Natural killer cell treated with Interleukin-12 subunit alpha and Interleukin-12 subunit beta and Interleukin-15 and Interleukin-18, amount 100 ng/mL, for 72 hours (primary cell): ENCODE results near the gene COA8. TPM values are rescaled to one million over a fixed set of nuclear protein-coding genes. Genes with fewer than 3 reads are reported as not detected.

Experiments
- ATAC-seq, 2 donors: fragments of 150-1000 bp; cut with Tn5 transposase in 1 of 2; sonication (Bioruptor Pico), chemical (Tn5 transposase) in 1 of 2; 2 replicates each; pipeline ENCODE4 v1.10.0; 2021
- DNase-seq: peaks from one replicate; pipeline ENCODE4 v3.0.0; 2022; ENCODE audit warnings: low spot score
- H3K27ac Mint-ChIP-seq, 2 donors: 1 replicate in 1 of 2; 2 replicates in 1 of 2; pipeline ENCODE4 v1.8.0; 2022; ENCODE audit warnings: mixed read lengths in 2 of 2, mild to moderate bottlenecking in 1 of 2, moderate library complexity in 1 of 2
- H3K27me3 Mint-ChIP-seq, 2 donors: 1 replicate in 1 of 2; 2 replicates in 1 of 2; pipeline ENCODE4 v1.8.0; 2022; ENCODE audit warnings: mixed read lengths in 2 of 2
- H3K36me3 Mint-ChIP-seq: one replicate; pipeline ENCODE4 v1.8.0; 2022; ENCODE audit warnings: mixed read lengths
- H3K4me1 Mint-ChIP-seq, 2 donors: 1 replicate in 1 of 2; 2 replicates in 1 of 2; pipeline ENCODE4 v1.8.0; 2022; ENCODE audit warnings: low read depth in 2 of 2, mixed read lengths in 2 of 2, mild to moderate bottlenecking in 1 of 2
- H3K4me3 Mint-ChIP-seq: one replicate; pipeline ENCODE4 v1.8.0; 2022; ENCODE audit warnings: mixed read lengths
- H3K9me3 Mint-ChIP-seq: 2 replicates; pipeline ENCODE4 v1.8.0; 2022; ENCODE audit warnings: mixed read lengths
- total RNA-seq, 2 donors: library from RNA; stranded (reverse); gene quantifications; one replicate each; pipeline ENCODE4 v1.2.3, GENCODE V29; 2022

COA8 gene
- total RNA-seq, 2 donors from 2014 or later, result 35.8 to 38.3 TPM

GRCh38 chr14:103576371-103577024 is 13.7 kb downstream of the COA8 start:
- Mint-ChIP-seq H3K4me1 (peaks cover 0 to 5% of the 10 kb centered on the region in 2 donors), H3K9me3 (no peaks in the 10 kb centered on the region), H3K36me3 (peaks cover 13% of the 10 kb centered on the region), H3K27me3 (no peaks in the 10 kb centered on the region), H3K4me3 (no peak overlapping the region), H3K27ac (no peak overlapping the region)
- DNase-seq (no peak), ATAC-seq (no peak)

- no peak for ATAC-seq
- H3K4me1 Mint-ChIP-seq, result peaks cover 0 to 5% of the 10 kb centered on the region in 2 donors
- no peaks in the 10 kb centered on the region for H3K9me3 Mint-ChIP-seq
- no peaks in the 10 kb centered on the region for H3K27me3 Mint-ChIP-seq
- H3K4me3 Mint-ChIP-seq, result no peak overlapping the region
- DNase-seq, result no peak
- H3K36me3 Mint-ChIP-seq, result peaks cover 13% of the 10 kb centered on the region
- no peak overlapping the region for H3K27ac Mint-ChIP-seq
Measured at GRCh38 chr14:103578401-103579075, 15.8 kb downstream of the COA8 start.

- H3K4me1 Mint-ChIP-seq, result no peaks in the 10 kb centered on the region
- H3K27ac Mint-ChIP-seq, result no peak overlapping the region
- H3K4me3 Mint-ChIP-seq, result no peak overlapping the region
- DNase-seq, result no peak
- ATAC-seq, result no peak
- H3K36me3 Mint-ChIP-seq, result no peaks in the 10 kb centered on the region
- no peaks in the 10 kb centered on the region for H3K27me3 Mint-ChIP-seq
- no peaks in the 10 kb centered on the region for H3K9me3 Mint-ChIP-seq
Measured at GRCh38 chr14:103581206-103581605, 18.4 kb downstream of the COA8 start.

- H3K4me1 Mint-ChIP-seq, result no peaks in the 10 kb centered on the region
- ATAC-seq (no peak), DNase-seq (no peak)
- H3K27me3 Mint-ChIP-seq, result no peaks in the 10 kb centered on the region
- no peaks in the 10 kb centered on the region for H3K9me3 Mint-ChIP-seq
- H3K27ac Mint-ChIP-seq, result no peak overlapping the region
- no peaks in the 10 kb centered on the region for H3K36me3 Mint-ChIP-seq
- no peak overlapping the region for H3K4me3 Mint-ChIP-seq
Measured at GRCh38 chr14:103581954-103582703, 19.4 kb downstream of the COA8 start.

- ATAC-seq, result no peak
- H3K27me3 Mint-ChIP-seq, result no peaks in the 10 kb centered on the region
Measured at GRCh38 chr14:103584326-103584915, 21.7 kb downstream of the COA8 start.

GRCh38 chr14:103593577-103593976 is 30.8 kb downstream of the COA8 start:
- peak; percentile 83 to 88 for ATAC-seq
- no peak overlapping the region for H3K27ac Mint-ChIP-seq
- H3K36me3 Mint-ChIP-seq, result no peaks in the 10 kb centered on the region
- H3K27me3 Mint-ChIP-seq, result no peaks in the 10 kb centered on the region
- peaks cover 0 to 3% of the 10 kb centered on the region in 2 donors for H3K4me1 Mint-ChIP-seq
- H3K9me3 Mint-ChIP-seq, result no peaks in the 10 kb centered on the region
- H3K4me3 Mint-ChIP-seq, result peak overlapping the region; percentile 38
- no peak for DNase-seq

More at GRCh38 chr14:103584326-103584915, 21.7 kb downstream of the COA8 start:
- DNase-seq, result no peak
- Mint-ChIP-seq H3K4me3 (no peak overlapping the region), H3K36me3 (no peaks in the 10 kb centered on the region), H3K9me3 (no peaks in the 10 kb centered on the region), H3K4me1 (no peaks in the 10 kb centered on the region), H3K27ac (no peak overlapping the region)

GRCh38 chr14:103594265-103594664 is 31.5 kb downstream of the COA8 start:
- ATAC-seq, result no peak
- H3K27me3 Mint-ChIP-seq, result no peaks in the 10 kb centered on the region
- no peaks in the 10 kb centered on the region for H3K9me3 Mint-ChIP-seq
- peaks cover 0 to 3% of the 10 kb centered on the region in 2 donors for H3K4me1 Mint-ChIP-seq
- no peak overlapping the region for H3K4me3 Mint-ChIP-seq
- H3K36me3 Mint-ChIP-seq, result no peaks in the 10 kb centered on the region
- no peak for DNase-seq
- H3K27ac Mint-ChIP-seq, result no peak overlapping the region

- Mint-ChIP-seq H3K36me3 (no peaks in the 10 kb centered on the region), H3K27ac (no peak overlapping the region), H3K4me3 (no peak overlapping the region), H3K4me1 (peaks cover 0 to 3% of the 10 kb centered on the region in 2 donors), H3K27me3 (no peaks in the 10 kb centered on the region), H3K9me3 (no peaks in the 10 kb centered on the region)
- ATAC-seq, result no peak
- DNase-seq, result no peak
Measured at GRCh38 chr14:103597623-103598377, 35.0 kb downstream of the COA8 start.

- H3K36me3 Mint-ChIP-seq, result no peaks in the 10 kb centered on the region
- H3K4me1 Mint-ChIP-seq, result no peaks in the 10 kb centered on the region
- no peak overlapping the region for H3K27ac Mint-ChIP-seq
- ATAC-seq (no peak), DNase-seq (no peak)
- no peaks in the 10 kb centered on the region for H3K27me3 Mint-ChIP-seq
- H3K4me3 Mint-ChIP-seq, result no peak overlapping the region
- H3K9me3 Mint-ChIP-seq, result no peaks in the 10 kb centered on the region
Measured at GRCh38 chr14:103600503-103600902, 37.7 kb downstream of the COA8 start.

GRCh38 chr14:103604620-103605019 is 41.9 kb downstream of the COA8 start:
- H3K9me3 Mint-ChIP-seq, result no peaks in the 10 kb centered on the region
- no peak for ATAC-seq

GRCh38 chr14:103606963-103607668 is 44.4 kb downstream of the COA8 start:
- Mint-ChIP-seq H3K36me3 (peaks cover 14% of the 10 kb centered on the region), H3K27me3 (peaks cover 8 to 23% of the 10 kb centered on the region in 2 donors), H3K9me3 (peaks cover 6% of the 10 kb centered on the region), H3K4me3 (peak overlapping the region; percentile 82), H3K27ac (peak overlapping the region; percentile 11 to 44), H3K4me1 (peaks cover 16 to 19% of the 10 kb centered on the region in 2 donors)
- peak; percentile 82 for ATAC-seq
- peak; percentile 76 for DNase-seq

More at GRCh38 chr14:103604620-103605019, 41.9 kb downstream of the COA8 start:
- H3K27ac Mint-ChIP-seq, result no peak overlapping the region
- no peak for DNase-seq
- peaks cover 16 to 19% of the 10 kb centered on the region in 2 donors for H3K4me1 Mint-ChIP-seq
- no peaks in the 10 kb centered on the region for H3K36me3 Mint-ChIP-seq
- H3K27me3 Mint-ChIP-seq, result peaks cover 8 to 17% of the 10 kb centered on the region in 2 donors
- no peak overlapping the region for H3K4me3 Mint-ChIP-seq

GRCh38 chr14:103607822-103608221 is 45.1 kb downstream of the COA8 start:
- ATAC-seq (no peak), DNase-seq (no peak)
- H3K9me3 Mint-ChIP-seq, result peaks cover 6% of the 10 kb centered on the region
- H3K27me3 Mint-ChIP-seq, result peaks cover 8 to 23% of the 10 kb centered on the region in 2 donors
- peaks cover 16 to 19% of the 10 kb centered on the region in 2 donors for H3K4me1 Mint-ChIP-seq
- peak overlapping the region; percentile 82 for H3K4me3 Mint-ChIP-seq
- H3K27ac Mint-ChIP-seq, result peak overlapping the region in 1 of 2 donors; percentile 11
- peaks cover 14% of the 10 kb centered on the region for H3K36me3 Mint-ChIP-seq
